Neural cell (in vitro differentiated cells): ENCODE data around the gene PTX4.

Experiments
- EP300 ChIP-seq: fragments of 450-650 bp; conservative IDR thresholded peaks from 2 replicates; pipeline ENCODE4 v1.6.1; 2014; ENCODE audit warnings: antibody characterized with exemption, mild to moderate bottlenecking, moderate library complexity; ENCODE audit not compliant: poor library complexity, severe bottlenecking
- RAD21 ChIP-seq: fragments of 450-650 bp; conservative IDR thresholded peaks from 2 replicates; pipeline ENCODE4 v1.6.1; 2014; ENCODE audit warnings: antibody characterized with exemption, mild to moderate bottlenecking, moderate library complexity
- SMC3 ChIP-seq: fragments of 450-650 bp; conservative IDR thresholded peaks from 2 replicates; pipeline ENCODE4 v1.6.1; 2014; ENCODE audit warnings: antibody characterized with exemption, mild to moderate bottlenecking, moderate library complexity; ENCODE audit not compliant: poor library complexity
- TAF1 ChIP-seq: IDR thresholded peaks from 2 replicates; pipeline ENCODE4 v1.6.1; 2012; ENCODE audit warnings: low read depth
- TF ChIP-seq, protein P1 (sequence below): fragments of 450-650 bp; IDR thresholded peaks from 2 replicates; pipeline ENCODE4 v1.5.1; 2014; ENCODE audit warnings: antibody characterized with exemption, mild to moderate bottlenecking, moderate library complexity; ENCODE audit not compliant: poor library complexity, severe bottlenecking
- TF ChIP-seq, protein P2 (sequence below): IDR thresholded peaks from 2 replicates; pipeline ENCODE4 v1.6.1; 2012; ENCODE audit warnings: borderline replicate concordance

DNA sequence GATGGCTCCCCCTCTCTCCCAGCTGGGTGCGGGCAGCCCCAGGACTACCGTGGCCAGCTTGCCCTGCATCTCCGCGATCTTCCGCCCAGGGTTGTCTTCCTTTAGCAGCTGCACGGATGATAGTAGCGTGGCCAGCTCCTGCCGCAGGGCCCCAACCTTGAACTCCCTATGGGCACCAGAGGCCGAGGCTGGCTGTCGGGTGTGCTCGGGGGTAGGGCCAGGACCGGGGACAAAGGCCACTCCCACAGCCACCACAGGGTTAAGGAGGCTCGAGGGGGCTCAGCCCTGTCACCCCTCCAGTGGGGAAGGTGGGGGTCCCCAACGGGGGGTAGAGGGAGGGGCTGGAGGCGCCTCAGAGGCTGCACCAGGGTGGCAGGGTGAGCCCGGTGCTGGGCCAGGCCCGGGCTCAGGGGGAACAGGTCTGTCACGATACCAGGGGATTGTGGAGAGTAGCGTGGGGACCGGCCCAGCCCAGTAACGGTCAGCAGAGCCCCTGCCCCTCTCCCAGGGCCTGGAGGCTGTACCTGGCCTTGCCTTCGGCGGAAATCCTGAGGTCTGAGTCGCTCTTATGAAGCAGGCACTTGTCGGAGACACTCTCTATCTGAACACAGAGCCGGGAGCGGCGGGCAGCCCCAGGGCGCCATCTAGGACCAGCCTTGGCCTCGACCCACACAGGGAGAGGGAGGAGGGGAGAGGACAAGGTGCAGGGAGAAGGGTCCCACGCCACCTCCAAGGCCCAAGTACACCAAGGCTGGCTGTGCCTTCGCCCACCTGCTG, 52.6 kb downstream of the PTX4 start:
- TF ChIP-seq, protein P1, sequence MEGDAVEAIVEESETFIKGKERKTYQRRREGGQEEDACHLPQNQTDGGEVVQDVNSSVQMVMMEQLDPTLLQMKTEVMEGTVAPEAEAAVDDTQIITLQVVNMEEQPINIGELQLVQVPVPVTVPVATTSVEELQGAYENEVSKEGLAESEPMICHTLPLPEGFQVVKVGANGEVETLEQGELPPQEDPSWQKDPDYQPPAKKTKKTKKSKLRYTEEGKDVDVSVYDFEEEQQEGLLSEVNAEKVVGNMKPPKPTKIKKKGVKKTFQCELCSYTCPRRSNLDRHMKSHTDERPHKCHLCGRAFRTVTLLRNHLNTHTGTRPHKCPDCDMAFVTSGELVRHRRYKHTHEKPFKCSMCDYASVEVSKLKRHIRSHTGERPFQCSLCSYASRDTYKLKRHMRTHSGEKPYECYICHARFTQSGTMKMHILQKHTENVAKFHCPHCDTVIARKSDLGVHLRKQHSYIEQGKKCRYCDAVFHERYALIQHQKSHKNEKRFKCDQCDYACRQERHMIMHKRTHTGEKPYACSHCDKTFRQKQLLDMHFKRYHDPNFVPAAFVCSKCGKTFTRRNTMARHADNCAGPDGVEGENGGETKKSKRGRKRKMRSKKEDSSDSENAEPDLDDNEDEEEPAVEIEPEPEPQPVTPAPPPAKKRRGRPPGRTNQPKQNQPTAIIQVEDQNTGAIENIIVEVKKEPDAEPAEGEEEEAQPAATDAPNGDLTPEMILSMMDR: no peak
- TF ChIP-seq TAF1 (no peak), SMC3 (no peak), EP300 (no peak), RAD21 (no peak)
- TF ChIP-seq, protein P2, sequence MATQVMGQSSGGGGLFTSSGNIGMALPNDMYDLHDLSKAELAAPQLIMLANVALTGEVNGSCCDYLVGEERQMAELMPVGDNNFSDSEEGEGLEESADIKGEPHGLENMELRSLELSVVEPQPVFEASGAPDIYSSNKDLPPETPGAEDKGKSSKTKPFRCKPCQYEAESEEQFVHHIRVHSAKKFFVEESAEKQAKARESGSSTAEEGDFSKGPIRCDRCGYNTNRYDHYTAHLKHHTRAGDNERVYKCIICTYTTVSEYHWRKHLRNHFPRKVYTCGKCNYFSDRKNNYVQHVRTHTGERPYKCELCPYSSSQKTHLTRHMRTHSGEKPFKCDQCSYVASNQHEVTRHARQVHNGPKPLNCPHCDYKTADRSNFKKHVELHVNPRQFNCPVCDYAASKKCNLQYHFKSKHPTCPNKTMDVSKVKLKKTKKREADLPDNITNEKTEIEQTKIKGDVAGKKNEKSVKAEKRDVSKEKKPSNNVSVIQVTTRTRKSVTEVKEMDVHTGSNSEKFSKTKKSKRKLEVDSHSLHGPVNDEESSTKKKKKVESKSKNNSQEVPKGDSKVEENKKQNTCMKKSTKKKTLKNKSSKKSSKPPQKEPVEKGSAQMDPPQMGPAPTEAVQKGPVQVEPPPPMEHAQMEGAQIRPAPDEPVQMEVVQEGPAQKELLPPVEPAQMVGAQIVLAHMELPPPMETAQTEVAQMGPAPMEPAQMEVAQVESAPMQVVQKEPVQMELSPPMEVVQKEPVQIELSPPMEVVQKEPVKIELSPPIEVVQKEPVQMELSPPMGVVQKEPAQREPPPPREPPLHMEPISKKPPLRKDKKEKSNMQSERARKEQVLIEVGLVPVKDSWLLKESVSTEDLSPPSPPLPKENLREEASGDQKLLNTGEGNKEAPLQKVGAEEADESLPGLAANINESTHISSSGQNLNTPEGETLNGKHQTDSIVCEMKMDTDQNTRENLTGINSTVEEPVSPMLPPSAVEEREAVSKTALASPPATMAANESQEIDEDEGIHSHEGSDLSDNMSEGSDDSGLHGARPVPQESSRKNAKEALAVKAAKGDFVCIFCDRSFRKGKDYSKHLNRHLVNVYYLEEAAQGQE: no peak
